Keratinocyte (primary cell): ENCODE data around the gene AGRN. TPM values are rescaled to one million over a fixed set of nuclear protein-coding genes. Genes with fewer than 3 reads are reported as not detected.

Source experiments
- DNase-seq: peaks from one replicate; pipeline ENCODE4 v3.0.0-alpha.2; 2011; ENCODE audit warnings: low read depth, missing footprints, low spot score
- FAIRE-seq: peaks from 2 replicates; lab custom pipeline; 2011; peaks lifted over from hg19 to GRCh38; lab: Jason Lieb, UNC
- H2AFZ ChIP-seq: 2 replicates; pipeline ENCODE4 v1.6.0; 2012; ENCODE audit warnings: low read length, control low read depth, inconsistent platforms; ENCODE audit not compliant: control insufficient read depth
- H3K27ac ChIP-seq: 2 replicates; pipeline ENCODE4 v1.5.1; 2011; ENCODE audit warnings: low read length; ENCODE audit not compliant: control insufficient read depth, insufficient read depth
- H3K27me3 ChIP-seq: 3 replicates; pipeline ENCODE4 v1.6.0; 2011; ENCODE audit warnings: low read length; ENCODE audit not compliant: control insufficient read depth, insufficient read depth; ENCODE audit errors: extremely low read depth
- H3K36me3 ChIP-seq, 2 experiments: 2 replicates in 1 of 2; 3 replicates in 1 of 2; pipeline ENCODE4 v1.5.1; 2011; ENCODE audit warnings: low read length in 2 of 2, mild to moderate bottlenecking in 1 of 2; ENCODE audit not compliant: control insufficient read depth in 2 of 2, insufficient read depth in 2 of 2; ENCODE audit errors: extremely low read depth in 1 of 2
- H3K4me1 ChIP-seq: 3 replicates; pipeline ENCODE4 v1.5.1; 2011; ENCODE audit warnings: low read length; ENCODE audit not compliant: control insufficient read depth, insufficient read depth; ENCODE audit errors: extremely low read depth
- H3K4me2 ChIP-seq: 3 replicates; pipeline ENCODE4 v1.6.0; 2011; ENCODE audit warnings: low read depth, low read length; ENCODE audit not compliant: control insufficient read depth, insufficient read depth; ENCODE audit errors: extremely low read depth
- H3K4me3 ChIP-seq, 3 experiments: fragments of 200-600 bp in 1 of 3; sonication (generic) in 1 of 3; 2 replicates in 2 of 3; 3 replicates in 1 of 3; pipeline ENCODE4 v1.5.1; 2011 to 2016; ENCODE audit warnings: low read length in 3 of 3, mild to moderate bottlenecking in 3 of 3, control low read depth in 2 of 3, inconsistent platforms in 1 of 3, low read depth in 1 of 3, mixed read lengths in 1 of 3, mixed run types in 1 of 3, moderate library complexity in 1 of 3; ENCODE audit not compliant: control insufficient read depth in 2 of 3, insufficient read depth in 2 of 3; ENCODE audit errors: extremely low read depth in 1 of 3
- H3K79me2 ChIP-seq: 2 replicates; pipeline ENCODE4 v1.6.0; 2012; ENCODE audit warnings: low read length; ENCODE audit not compliant: control insufficient read depth, insufficient read depth
- H3K9ac ChIP-seq: 3 replicates; pipeline ENCODE4 v1.6.0; 2011; ENCODE audit warnings: low read length; ENCODE audit not compliant: control insufficient read depth, insufficient read depth; ENCODE audit errors: extremely low read depth
- H3K9me1 ChIP-seq: 3 replicates; pipeline ENCODE4 v1.6.0; 2011; ENCODE audit warnings: low read length; ENCODE audit not compliant: control insufficient read depth, insufficient read depth; ENCODE audit errors: extremely low read depth
- H3K9me3 ChIP-seq: 2 replicates; pipeline ENCODE4 v1.5.1; 2012; ENCODE audit warnings: low read depth, low read length; ENCODE audit not compliant: control insufficient read depth
- H4K20me1 ChIP-seq: 3 replicates; pipeline ENCODE4 v1.6.0; 2011; ENCODE audit warnings: low read length; ENCODE audit not compliant: control insufficient read depth, insufficient read depth; ENCODE audit errors: extremely low read depth
- CTCF ChIP-seq, 3 experiments: IDR thresholded peaks in 1 of 3; conservative IDR thresholded peaks in 1 of 3; optimal IDR thresholded peaks in 1 of 3; 2 replicates in 2 of 3; 3 replicates in 1 of 3; pipeline versions ENCODE3 to v1.5.1; 2011; ENCODE audit warnings: low read length in 3 of 3, mild to moderate bottlenecking in 3 of 3, moderate library complexity in 2 of 3, control low read depth in 1 of 3, inconsistent platforms in 1 of 3; ENCODE audit not compliant: insufficient read depth in 2 of 3; ENCODE audit errors: extremely low read depth in 1 of 3
- EZH2 ChIP-seq: IDR thresholded peaks from one replicate; pipeline ENCODE4 v1.6.1; 2012; ENCODE audit warnings: inconsistent platforms, mild to moderate bottlenecking, low read length, moderate library complexity
- dilution Hi-C: fragments of 300-500 bp; cut with MboI; formaldehyde crosslinking; loops from one replicate; pipeline ENCODE4 v1.7.0; 2020; ENCODE audit warnings: low sequenced_read_pairs; ENCODE audit not compliant: extremely low pct_ligation_motif_present
- polyA plus RNA-seq, 5 experiments: library from polyadenylated mRNA; depleted of rRNA in 3 of 5; stranded (reverse) in 3 of 5; stranded (forward) in 1 of 5; unstranded in 1 of 5; fragments of >200 nt; gene quantifications; 1 replicate in 1 of 5; 2 replicates in 3 of 5; 3 replicates in 1 of 5; pipeline versions ENCODE4 v1.2.1 to v1.2.3, GENCODE V29; 2011 to 2012; ENCODE audit warnings: missing spikeins in 2 of 5, low read depth in 1 of 5, low replicate concordance in 1 of 5

The AGRN gene
- polyA plus RNA-seq, 1 donor (not counting 4 experiments of a cell fraction or from before 2014, with no cell fraction given) = 72.4 TPM

GRCh38 chr1:1079408-1080121 lies 59.6 kb downstream of the AGRN start:
- no peaks in the 10 kb centered on the region for H4K20me1 ChIP-seq
- H3K27ac ChIP-seq = peak overlapping the region; percentile 36
- peaks cover 0 to 6% of the 10 kb centered on the region in 2 experiments for H3K36me3 ChIP-seq
- H3K4me3 ChIP-seq = peak overlapping the region in 2 of 3 experiments; percentile 5 to 51
- dilution Hi-C loops = no loop called here
- H2AFZ ChIP-seq = peak overlapping the region; percentile 37
- TF ChIP-seq EZH2 (no peak), CTCF (optimal IDR thresholded peaks at IDR 0.05 in 1 of 3, IDR thresholded peaks at IDR 0.05 in 1 of 3, conservative IDR thresholded peaks at IDR 0.05 in 1 of 3; ENCODE audit: extremely low read depth in 1 of 3, insufficient read depth in 2 of 3, low read length in 3 of 3) (no peak)
- no peaks in the 10 kb centered on the region for H3K9me3 ChIP-seq
- no peaks in the 10 kb centered on the region for H3K79me2 ChIP-seq
- H3K4me2 ChIP-seq = peak overlapping the region; percentile 73
- peaks cover 12% of the 10 kb centered on the region for H3K4me1 ChIP-seq
- peak; percentile 87 for FAIRE-seq
- no peaks in the 10 kb centered on the region for H3K9me1 ChIP-seq
- DNase-seq = peak; percentile 86
- H3K27me3 ChIP-seq = peaks cover 9% of the 10 kb centered on the region
- peak overlapping the region; percentile 54 for H3K9ac ChIP-seq

- no peak for DNase-seq
- H3K27me3 ChIP-seq = peaks cover 3% of the 10 kb centered on the region
- no peak overlapping the region for H2AFZ ChIP-seq
- no peak overlapping the region for H3K4me3 ChIP-seq
- H3K27ac ChIP-seq = no peak overlapping the region
- H3K79me2 ChIP-seq = no peaks in the 10 kb centered on the region
- no peaks in the 10 kb centered on the region for H3K9me3 ChIP-seq
- dilution Hi-C loops = no loop called here
- no peaks in the 10 kb centered on the region for H4K20me1 ChIP-seq
- H3K9ac ChIP-seq = peak overlapping the region; percentile 54
- H3K36me3 ChIP-seq = peaks cover 0 to 6% of the 10 kb centered on the region in 2 experiments
- H3K9me1 ChIP-seq = no peaks in the 10 kb centered on the region
- no peak for FAIRE-seq
- no peak for TF ChIP-seq CTCF (optimal IDR thresholded peaks at IDR 0.05 in 1 of 3, IDR thresholded peaks at IDR 0.05 in 1 of 3, conservative IDR thresholded peaks at IDR 0.05 in 1 of 3; ENCODE audit: extremely low read depth in 1 of 3, insufficient read depth in 2 of 3, low read length in 3 of 3)
- TF ChIP-seq EZH2 = no peak
- H3K4me2 ChIP-seq = peak overlapping the region; percentile 73
- H3K4me1 ChIP-seq = peaks cover 12% of the 10 kb centered on the region
These were observed 60.3 kb downstream of the AGRN start for GRCh38 chr1:1080122-1080757.
